ENCODE data around the gene NXT1.

GRCh38 chr20:23396950-23397627 is 46.5 kb downstream of the NXT1 start:
- TF ChIP-seq, protein P1, sequence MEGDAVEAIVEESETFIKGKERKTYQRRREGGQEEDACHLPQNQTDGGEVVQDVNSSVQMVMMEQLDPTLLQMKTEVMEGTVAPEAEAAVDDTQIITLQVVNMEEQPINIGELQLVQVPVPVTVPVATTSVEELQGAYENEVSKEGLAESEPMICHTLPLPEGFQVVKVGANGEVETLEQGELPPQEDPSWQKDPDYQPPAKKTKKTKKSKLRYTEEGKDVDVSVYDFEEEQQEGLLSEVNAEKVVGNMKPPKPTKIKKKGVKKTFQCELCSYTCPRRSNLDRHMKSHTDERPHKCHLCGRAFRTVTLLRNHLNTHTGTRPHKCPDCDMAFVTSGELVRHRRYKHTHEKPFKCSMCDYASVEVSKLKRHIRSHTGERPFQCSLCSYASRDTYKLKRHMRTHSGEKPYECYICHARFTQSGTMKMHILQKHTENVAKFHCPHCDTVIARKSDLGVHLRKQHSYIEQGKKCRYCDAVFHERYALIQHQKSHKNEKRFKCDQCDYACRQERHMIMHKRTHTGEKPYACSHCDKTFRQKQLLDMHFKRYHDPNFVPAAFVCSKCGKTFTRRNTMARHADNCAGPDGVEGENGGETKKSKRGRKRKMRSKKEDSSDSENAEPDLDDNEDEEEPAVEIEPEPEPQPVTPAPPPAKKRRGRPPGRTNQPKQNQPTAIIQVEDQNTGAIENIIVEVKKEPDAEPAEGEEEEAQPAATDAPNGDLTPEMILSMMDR (IDR thresholded peaks at IDR 0.05) = no peak
- no peak for TF ChIP-seq EZH2 (IDR thresholded peaks at IDR 0.05; ENCODE audit: borderline replicate concordance, insufficient read depth, low read depth, low read length, poor library complexity, severe bottlenecking)

Measured in B cell (primary cell).